SK-N-DZ (cell line): Measurements from ENCODE around the gene NOXO1.

Experiments
- DNase-seq: peaks from one replicate; pipeline ENCODE4 v3.0.0-alpha.2; 2015; ENCODE audit warnings: low spot score

Gene NOXO1

DNA sequence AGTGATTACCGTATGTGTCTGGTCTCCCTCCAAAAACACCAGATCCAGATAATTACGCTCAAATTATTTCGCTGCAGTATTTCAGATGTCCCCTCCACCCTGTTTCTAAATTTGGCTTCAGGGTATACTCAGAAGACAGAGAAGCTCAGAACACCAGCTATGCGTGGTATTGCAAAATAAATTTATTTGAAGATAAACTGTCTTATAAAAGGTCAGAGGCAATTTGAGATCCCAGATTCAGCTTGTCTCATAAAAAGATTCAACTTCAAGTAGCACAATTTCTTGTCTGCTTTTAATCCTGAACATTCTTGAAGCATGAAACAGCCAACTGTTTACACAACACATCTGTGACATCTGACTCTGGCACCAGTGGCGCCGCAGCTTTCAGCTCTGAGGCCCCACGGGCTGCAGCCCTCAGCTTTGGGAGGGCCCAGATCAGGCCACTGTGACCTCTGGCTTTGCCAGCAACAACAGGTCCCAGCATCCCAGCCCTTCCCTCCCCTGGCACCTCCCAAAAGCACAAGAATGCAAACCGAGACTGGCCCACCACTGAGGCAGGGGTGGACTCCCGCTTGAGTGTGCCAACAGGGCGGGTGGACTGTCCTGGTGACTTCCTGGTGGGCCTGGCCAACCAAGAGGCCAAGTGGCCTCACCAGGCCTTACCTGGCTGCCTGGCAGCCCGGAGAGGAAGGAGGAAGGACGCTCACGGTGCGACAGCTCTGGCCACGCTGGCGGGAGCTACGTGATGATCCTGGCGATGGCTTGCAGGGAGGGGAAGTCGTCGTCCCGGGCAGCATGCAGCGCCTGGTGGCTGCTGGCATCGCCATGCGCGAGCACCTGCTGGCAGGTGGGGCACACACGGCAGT lies 16.5 kb upstream of the NOXO1 start:
- DNase-seq: no peak

DNA sequence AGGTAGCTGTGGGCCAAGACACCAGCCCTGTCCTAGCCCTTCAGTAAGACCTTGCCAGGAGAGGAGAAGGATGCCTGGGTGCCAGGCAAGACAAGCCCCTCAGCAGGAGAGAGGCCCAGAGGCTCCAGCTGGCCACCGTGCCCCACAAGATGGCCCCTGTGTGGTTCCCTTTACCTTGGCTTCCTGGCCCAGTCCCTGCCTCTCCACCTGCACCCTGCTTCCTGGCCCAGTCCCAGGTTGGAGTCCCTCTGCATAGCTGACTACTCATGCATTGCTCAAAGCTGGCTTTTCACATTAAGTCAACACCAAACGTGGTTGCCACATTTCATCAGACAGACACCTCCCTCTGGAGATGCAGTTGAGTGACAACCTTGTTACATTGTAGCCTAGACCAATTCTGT lies 12.5 kb upstream of the NOXO1 start:
- no peak for DNase-seq

DNA sequence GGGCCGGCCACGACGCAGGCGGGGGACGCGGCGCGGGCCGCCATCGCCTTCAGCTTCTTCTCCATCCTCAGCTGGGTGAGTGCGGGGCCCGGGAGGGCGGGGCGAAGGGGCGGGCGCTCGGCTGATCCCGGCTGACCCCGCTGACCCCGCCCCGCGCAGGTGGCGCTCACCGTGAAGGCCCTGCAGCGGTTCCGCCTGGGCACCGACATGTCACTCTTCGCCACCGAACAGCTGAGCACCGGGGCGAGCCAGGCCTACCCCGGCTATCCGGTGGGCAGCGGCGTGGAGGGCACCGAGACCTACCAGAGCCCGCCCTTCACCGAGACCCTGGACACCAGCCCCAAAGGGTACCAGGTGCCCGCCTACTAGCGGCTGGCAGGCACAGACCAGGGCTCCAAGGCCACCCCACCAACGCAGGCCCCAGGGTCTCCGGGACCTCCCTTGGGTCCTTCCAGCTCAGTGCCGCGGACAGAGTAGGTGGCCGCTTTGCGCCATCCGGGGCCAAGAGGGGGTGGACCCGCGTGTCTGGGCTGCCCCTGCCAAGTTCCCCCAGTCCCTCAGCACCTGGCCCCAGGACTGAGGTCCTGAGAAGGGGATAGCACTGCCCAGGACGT lies 11.5 kb upstream of the NOXO1 start:
- DNase-seq: no peak

DNA sequence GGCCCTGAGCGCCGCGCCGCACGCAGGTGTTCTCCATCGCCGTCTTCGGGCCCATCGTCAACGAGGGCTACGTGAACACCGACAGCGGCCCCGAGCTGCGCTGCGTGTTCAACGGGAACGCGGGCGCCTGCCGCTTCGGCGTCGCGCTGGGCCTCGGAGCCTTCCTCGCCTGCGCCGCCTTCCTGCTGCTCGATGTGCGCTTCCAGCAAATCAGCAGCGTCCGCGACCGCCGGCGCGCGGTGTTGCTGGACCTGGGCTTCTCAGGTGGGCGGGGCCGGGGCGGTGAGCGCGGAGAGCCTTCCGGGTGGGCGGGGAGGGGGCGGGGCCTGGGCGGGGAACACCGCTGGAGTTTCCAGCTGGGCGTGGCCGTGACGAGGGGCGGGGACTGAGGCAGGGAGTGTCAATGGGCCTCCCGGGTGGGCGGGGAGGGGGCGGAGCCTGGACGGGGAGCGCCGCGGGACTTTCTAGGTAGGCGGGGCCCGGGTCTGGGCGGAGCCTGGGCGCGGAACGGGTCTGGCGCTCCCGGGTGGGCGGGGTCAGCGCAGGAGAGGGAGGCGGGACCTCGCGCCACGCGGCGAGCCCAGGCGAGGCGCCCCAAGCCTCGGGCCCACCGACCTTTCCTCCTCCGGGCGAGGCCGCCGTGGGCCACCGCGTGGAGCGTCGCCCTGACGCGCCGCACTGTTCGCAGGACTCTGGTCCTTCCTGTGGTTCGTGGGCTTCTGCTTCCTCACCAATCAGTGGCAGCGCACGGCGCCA lies 10.9 kb upstream of the NOXO1 start:
- DNase-seq: no peak

DNA sequence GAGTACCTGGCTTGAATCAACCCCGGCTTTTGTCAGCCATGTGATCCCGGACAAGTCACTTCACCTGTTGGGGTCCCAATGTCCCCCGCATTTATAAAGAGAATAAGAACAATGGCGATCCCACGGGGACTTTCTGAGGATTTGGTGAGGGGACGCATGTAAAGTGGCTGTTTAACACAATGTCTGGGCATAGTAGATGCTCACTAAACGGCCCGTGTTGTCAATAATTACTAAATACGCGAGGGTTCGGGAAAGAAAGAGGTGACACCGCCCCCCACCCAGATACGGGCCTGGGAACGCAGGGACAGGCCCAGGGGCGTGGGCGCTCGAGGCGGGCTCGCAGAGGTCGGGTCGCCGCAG lies 10.3 kb upstream of the NOXO1 start:
- no peak for DNase-seq

DNA sequence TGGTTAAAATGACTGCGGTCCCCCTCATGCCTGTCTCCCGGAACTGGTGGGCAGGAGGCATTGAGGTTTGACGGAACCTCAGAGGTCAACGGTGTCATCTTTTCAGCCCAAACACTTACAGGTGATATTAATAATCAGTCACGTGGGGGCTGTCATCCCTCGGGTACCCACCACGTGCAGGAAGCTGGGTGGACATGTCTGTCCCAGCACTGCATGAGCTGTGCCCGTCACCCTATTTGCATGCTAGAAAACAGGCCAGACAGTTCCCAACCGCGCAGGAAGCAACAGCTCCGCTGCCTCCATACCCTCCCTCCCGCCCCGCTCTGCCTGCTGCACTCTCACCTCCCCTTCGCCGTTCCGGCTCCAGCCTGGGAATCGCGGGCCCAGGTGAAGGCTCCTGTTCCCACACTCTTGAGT lies 9.9 kb upstream of the NOXO1 start:
- no peak for DNase-seq

DNA sequence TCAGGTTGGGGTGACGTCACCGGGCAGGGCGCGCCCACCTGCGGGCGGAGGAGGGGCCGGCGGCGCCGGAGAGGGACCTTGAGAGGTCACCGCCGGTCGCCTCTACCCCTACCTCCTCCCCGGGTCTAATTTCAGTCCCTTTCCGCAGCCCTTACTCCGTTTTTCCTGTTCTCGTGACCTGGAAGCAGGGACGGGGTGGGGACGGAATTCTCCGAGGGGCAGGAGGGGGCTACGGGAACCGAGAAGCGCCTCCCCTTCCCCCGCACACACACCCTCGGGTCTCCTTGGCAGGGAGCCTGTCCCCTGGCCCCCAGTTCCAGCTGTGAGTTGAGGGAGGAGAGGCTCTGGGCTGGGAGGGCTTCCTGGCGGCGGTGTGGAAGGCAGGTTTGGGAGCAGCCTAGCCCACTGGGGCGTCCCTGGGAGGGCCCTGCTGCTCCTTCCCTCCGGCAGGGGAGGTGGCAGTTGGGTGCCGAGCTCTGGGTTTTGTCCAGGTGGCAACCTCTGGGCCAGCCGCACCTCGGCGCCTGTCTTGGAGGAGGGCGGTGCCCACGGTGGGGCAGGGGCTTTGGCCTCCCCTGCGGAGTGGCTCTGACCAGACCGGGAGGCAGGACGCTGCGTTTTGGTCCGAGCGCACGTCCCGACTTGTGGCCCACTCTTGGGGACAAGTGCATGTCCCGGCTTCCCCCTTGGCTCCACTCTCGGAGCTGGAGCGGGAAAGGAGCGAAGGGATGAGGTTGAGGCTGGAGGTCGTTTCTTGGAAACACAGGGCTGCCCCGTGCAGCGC lies 9.3 kb upstream of the NOXO1 start:
- no peak for DNase-seq

DNA sequence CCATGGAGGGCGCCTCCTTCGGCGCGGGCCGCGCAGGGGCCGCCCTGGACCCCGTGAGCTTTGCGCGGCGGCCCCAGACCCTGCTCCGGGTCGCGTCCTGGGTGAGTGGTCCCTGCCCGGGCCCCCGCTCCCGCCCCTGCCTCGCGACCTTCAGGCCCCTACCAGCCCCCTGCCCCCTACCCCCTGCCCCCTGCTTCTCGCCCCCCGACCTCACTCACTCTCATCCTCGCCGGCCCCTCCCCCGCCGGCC lies 8.8 kb upstream of the NOXO1 start:
- no peak for DNase-seq

DNA sequence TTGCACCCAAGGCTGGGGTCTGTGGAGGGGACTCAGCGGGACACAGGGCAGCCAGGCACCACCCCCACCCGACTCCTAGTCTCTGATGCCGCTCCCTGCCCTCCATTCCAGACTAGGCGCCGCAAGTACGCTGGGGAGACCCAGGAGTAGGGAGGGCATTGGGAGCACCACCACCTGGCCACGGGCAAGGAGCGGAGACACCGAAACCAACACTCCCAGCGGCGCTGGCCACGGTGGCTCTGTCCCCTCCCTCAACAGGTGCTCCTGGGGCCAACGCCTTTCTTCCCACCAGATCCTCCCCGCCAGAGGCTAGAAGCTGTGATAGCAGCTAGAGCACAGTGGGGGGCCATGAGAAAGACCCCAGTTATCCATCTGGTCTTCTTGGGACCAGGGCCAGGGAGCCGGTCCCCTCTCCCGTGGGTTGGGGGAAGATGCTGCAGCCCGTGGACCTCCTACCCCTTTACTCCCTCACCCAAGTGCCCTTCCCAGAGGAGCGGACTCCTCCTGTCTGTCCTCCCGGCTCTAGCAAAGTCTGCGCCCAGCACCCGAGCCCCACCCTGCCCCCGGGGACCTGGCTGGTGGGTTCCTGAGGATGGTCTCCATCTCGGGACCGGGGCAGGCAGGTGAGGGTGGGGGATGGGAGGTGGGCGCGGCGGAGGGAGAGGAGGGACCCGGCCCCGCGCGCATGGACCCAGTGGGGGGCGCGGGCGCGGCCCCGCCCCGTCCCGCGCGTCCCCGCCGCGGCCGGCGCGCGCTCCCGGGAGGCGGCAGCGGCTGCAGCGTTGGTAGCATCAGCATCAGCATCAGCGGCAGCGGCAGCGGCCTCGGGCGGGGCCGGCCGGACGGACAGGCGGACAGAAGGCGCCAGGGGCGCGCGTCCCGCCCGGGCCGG lies 8.2 kb upstream of the NOXO1 start, which contains the start of gene SYNGR3:
Gene SYNGR3 (plus strand): TSS at position 762 of the 892 bp plus-strand sequence. CDS start 133 bp downstream, outside the sequence.
- no peak for DNase-seq

DNA sequence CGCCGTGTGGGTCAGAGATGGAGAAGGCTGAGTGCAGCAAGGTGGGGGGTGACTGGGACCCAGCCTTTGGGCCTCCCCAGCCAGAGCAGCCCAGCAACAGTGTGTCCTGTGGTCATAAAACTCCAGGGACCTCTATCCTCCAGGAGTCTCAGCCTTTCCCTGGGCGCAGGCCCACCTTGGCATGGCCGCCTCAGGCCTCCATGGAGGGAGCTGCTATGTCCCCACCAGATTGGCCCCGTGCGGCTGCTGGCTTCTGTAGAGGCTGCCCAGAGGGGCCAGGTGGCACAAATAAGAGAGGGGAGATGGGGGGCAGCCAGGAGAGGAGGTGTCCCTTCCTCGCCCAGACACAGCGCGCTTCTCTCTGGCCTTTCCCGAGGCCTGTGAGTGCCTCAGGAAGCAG lies 5.9 kb upstream of the NOXO1 start:
- DNase-seq: no peak

DNA sequence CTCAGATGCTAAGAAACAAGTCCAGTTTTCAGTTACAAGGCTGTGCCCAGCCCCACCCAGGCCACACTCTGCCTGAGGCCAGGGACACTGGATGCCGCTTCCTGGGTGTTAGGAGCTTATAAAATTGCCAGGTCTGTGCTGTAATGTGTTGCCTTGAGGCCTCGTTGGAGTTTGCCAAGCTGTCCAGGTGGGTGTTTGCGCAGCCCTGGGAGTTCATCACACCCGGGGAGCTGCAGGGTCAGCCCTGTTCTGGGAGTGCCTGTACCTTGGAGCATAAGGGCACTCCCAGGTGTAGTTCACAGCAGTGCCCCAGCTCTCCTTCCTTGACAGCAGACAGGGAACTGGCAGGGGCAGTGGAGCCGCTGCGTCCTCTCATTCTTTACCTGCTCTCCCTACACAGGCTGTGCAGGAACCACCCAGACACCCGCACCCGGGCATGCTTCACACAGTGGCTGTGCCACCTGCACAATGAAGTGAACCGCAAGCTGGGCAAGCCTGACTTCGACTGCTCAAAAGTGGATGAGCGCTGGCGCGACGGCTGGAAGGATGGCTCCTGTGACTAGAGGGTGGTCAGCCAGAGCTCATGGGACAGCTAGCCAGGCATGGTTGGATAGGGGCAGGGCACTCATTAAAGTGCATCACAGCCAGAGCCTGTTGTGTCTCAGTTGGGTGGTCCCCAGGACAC lies 4.3 kb upstream of the NOXO1 start:
- no peak for DNase-seq

DNA sequence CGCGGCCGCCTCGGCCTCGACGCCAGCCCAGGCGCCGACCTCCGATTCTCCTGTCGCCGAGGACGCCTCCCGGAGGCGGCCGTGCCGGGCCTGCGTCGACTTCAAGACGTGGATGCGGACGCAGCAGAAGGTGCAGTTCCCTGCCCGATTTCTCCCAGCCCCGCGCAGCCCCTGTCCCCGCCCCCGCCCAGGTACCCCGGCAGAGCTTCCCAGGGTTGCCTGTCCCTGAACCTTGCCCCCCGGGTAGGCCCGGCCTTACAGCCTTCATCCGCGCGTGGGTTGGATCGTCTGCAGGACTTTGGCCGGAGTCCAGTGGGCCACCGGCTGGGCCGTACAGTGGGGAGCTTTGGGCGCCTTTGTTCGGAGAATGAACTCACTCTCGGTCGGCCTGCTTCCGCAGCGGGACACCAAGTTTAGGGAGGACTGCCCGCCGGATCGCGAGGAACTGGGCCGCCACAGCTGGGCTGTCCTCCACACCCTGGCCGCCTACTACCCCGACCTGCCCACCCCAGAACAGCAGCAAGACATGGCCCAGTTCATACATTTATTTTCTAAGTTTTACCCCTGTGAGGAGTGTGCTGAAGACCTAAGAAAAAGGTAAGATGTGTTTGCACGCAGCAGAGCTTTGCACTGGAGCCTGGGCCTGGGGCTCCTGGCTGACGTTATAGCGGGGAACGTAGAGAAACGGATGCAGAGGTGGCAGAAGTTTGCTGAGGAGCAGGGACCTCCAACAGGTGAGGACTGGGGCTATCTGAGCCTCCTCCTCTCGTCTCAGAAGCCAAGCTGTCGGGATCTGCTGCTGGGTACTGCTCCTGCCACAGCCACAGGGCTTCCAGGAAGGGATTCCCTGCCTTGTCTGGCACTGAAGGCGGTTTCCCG lies 3.3 kb upstream of the NOXO1 start:
- no peak for DNase-seq

DNA sequence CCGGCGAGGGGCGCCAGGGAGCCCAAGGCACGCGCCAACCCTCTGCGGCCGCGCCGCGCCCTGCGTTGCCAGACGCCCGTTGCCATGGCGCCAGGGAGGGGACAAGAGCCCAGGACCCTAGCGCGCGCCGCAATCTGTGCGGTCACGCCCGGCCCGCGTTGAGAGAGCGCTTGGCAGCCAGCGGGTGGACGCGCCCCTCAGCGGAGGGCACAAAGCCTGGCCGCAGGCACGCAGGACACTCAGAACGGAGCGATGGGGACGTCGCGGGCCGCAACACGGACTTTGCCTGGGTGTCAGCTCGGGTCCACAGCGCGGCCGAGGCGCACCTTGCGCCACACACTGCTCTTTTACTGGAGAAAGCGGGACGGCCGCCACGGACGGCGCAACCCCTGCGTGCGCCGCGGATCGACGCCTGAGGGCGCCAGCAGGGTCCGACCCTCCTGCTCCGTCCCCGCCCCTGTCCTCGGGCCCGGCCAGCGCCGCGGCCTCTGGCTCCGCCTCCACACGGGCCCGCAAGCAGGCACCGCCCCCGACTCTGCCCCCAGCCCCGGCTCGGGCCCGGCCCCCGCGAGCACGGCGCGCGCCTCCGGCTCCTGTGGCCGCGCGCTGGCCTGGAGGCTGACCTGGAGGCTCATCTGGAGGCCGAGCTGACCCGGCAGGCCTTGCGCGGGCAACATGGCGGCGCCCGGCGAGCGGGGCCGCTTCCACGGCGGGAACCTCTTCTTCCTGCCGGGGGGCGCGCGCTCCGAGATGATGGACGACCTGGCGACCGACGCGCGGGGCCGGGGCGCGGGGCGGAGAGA lies 2.5 kb upstream of the NOXO1 start, which contains the start of gene GFER:
Gene GFER (plus strand): TSS at position 650 of the 803 bp plus-strand sequence. CDS start 26 bp downstream, at position 676.
- peak; percentile 92 for DNase-seq

DNA sequence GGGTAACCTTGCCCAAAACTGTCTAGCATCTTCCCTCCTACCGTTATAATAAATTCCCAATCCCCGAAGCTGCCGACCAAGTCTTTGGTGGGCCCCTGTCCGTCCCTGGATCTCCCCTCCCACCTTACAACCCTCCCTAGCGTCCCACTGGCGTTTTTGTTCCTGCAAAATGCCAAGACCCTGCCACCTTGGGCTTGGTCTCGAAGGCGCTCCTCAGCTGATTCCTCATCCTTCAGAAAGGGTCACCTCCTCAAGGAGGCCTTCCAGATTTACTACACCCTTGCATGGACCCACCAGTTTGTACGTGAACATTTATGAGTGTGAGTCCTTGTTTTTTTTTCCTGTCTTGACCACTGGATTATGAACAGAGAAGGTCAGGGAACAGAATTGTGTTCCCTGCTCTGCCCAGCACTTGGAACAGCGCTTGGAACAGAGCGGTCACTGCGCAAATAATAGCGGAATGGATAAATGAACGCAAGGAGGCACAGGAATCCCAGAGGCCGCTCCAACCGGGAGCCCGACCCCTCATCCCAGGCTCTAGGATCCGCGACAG lies 1.8 kb upstream of the NOXO1 start:
- DNase-seq: no peak

DNA sequence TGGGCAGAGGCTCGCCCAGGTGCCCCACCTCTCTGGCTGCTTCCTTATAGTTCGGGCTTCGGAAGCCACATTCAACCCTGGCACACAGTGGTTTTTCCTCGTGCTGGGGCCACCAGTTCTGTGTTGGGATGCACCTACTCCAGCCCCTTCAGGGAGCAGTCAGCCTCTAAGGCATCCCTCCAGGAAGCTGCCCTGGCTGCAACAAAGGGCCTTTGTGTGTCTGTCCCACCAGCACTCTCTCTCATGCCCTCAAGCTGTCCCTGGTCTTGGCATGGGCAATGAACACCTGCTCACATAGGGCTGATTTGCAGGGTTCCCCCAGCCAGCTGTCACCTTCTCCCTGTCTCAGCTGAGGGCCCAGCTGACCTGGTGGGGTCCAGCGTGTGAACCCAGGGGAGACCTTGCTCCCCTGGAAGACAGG lies 754 bp upstream of the NOXO1 start:
- no peak for DNase-seq

DNA sequence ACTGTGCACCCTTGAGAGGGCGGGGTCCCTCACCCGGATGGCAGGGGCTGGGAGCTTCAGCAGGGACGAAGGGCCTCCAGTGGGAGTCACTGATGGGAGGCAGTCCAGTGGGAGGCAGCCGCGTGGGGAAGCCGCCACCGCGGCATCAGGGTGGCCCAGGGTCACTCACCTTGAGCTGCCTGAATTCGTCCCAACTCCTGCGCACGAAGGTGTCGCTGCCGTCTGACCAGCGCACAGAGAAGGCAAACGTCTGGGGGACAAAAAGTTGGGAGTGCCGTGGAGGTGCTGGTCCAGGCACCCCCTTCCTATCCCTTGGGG lies 540 bp downstream of the NOXO1 start:
- DNase-seq: no peak

DNA sequence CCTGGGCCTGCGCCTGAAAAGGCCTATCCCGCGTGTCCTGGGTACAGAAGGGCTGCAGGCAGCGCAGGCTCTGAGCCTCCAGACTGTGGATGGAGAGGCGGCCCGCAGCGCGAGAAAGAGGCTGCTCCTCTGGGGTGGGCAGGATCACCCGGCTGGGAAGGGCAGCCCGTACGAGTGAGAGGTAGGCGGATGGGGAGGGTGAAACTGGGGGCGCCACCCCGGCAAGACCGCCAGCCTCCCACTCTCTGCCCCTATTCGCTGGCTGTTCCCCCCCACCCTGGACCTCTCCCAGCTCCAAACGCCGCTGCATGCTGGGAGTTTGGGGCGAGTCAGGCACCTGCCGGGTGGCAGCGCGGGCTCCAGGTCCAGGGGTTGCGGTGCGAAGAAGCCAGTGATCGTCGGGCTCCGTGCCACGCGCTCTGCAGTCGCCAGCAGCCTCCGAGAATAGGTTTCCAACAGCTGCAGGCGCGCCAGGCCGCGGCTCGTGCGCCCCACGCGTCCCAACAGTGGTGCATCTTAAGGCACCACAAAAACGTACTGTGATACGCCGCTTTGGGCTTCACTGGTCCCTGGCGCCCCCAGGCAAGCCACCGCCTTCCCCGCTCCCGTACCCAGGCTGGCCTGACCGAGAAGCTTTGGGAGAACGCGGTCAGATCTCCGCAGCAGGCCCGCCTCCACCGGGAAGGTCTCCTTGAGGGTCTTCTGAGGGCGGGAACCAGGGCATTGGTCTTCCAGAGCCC lies 1.1 kb downstream of the NOXO1 start:
- no peak for DNase-seq
